ENCODE measurements around the gene RPH3AL. TPM values are rescaled to one million over a fixed set of nuclear protein-coding genes. Genes with fewer than 3 reads are reported as not detected.

Gene RPH3AL, protein sequence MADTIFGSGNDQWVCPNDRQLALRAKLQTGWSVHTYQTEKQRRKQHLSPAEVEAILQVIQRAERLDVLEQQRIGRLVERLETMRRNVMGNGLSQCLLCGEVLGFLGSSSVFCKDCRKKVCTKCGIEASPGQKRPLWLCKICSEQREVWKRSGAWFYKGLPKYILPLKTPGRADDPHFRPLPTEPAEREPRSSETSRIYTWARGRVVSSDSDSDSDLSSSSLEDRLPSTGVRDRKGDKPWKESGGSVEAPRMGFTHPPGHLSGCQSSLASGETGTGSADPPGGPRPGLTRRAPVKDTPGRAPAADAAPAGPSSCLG
- total RNA-seq, result 10 to 100 TPM; 45.1 to 89.1 (median 61.7) TPM
- polyA plus RNA-seq, result 10 to 100 TPM; 43.4 to 46.5 TPM

DNA sequence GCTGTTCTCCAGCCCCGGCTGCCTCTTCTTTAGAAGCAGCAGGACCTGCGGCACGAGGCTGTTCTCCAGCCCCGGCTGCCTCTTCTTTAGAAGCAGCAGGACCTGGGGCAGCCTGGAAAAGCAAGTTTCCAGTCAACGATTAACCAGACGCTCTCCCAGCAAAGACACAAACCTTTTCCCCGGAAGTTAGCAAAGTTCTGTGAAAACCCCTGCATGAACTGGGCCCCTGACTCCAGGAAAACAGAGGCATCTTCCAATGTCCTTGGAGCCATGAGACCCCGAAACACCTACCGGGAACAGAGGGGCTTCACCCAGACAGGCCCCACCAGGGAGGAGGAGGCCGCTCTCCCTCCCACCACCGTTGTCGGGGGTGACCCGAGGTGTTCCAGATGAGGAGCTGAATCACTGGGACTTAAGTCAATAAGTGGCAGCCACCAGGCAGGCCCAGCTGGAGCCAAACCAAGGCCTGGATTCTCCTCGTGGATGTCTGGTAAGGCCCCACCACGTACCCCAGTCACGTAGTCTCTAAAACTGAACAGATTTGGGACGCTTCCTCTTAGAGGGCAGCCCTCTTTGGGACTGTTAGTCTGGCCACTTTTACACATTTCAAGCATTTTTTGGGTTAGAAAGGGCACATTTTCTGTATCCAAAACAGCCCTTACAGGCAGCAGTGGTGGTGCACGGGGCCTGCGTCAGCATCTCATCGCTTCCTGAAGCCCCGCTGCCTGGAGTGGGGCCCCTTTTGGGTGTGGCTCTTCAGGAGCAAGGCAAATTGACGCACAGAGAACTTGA lies at the start of gene RPH3AL:
RPH3AL (minus strand) TSS at position 387 of the 792 bp plus-strand sequence. CDS start 25,264 bp downstream, outside the sequence.
- peak within 1 kb of the TSS in 3 of 4 donors; percentile 9 to 44 (median 21) for H3K4me3 ChIP-seq

DNA sequence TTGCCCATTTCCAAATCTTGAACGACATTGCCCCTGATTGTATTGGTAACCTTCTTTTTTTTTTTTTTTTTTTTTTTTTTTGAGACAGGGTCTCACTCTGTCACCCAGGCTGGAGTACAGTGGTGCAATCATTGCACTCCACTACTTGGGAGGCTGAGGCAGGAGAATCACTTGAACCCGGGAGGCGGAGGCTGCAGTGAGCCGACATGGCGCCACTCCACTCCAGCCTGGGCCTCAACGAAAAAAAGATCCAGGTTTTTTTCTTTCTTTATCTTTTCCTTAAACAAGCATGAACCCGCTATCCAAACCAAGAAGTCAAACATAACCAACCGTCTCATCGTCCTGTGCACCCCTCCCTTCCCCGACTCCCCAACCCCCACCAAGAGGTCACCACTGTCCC lies 47.6 kb upstream of the RPH3AL start:
- no peak for ATAC-seq
- TF ChIP-seq, protein P1, sequence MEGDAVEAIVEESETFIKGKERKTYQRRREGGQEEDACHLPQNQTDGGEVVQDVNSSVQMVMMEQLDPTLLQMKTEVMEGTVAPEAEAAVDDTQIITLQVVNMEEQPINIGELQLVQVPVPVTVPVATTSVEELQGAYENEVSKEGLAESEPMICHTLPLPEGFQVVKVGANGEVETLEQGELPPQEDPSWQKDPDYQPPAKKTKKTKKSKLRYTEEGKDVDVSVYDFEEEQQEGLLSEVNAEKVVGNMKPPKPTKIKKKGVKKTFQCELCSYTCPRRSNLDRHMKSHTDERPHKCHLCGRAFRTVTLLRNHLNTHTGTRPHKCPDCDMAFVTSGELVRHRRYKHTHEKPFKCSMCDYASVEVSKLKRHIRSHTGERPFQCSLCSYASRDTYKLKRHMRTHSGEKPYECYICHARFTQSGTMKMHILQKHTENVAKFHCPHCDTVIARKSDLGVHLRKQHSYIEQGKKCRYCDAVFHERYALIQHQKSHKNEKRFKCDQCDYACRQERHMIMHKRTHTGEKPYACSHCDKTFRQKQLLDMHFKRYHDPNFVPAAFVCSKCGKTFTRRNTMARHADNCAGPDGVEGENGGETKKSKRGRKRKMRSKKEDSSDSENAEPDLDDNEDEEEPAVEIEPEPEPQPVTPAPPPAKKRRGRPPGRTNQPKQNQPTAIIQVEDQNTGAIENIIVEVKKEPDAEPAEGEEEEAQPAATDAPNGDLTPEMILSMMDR (IDR thresholded peaks at IDR 0.05), result no peak
- Histone ChIP-seq H3K27ac (no peak overlapping the region), H3K4me1 (no peaks in the 10 kb centered on the region), H3K4me3 (no peak overlapping the region), H3K27me3 (no peaks in the 10 kb centered on the region), H3K9me3 (no peaks in the 10 kb centered on the region), H3K36me3 (no peaks in the 10 kb centered on the region)
- intact Hi-C loops (cut with DNase I), result no loop called here
- no peak for FAIRE-seq
- WGBS, 2 donors, result 47 to 51% methylated on average over 10 of the region's 10 CpGs
- no peak for DNase-seq

More for the DNA sequence above, at the start of gene RPH3AL:
- Histone ChIP-seq H3K27me3 (no peaks in the 10 kb centered on the region), H3K9me3 (no peaks in the 10 kb centered on the region), H3K36me3 (no peaks in the 10 kb centered on the region), H3K4me1 (peaks cover 55 to 69% (median 66%) of the 10 kb centered on the region in 3 donors), H3K27ac (peak within 1 kb of the TSS; percentile 85 to 95 (median 95))
- intact Hi-C loops (cut with DNase I), result no loop called here
- TF ChIP-seq, protein P1 (IDR thresholded peaks at IDR 0.05), result no peak
- DNase-seq (peak; percentile 82 to 91 (median 89)), ATAC-seq (peak; percentile 76 to 79 (median 78)), FAIRE-seq (no peak)
- 4 to 5% methylated on average over 22 of the region's 22 CpGs for WGBS, 2 donors

DNA sequence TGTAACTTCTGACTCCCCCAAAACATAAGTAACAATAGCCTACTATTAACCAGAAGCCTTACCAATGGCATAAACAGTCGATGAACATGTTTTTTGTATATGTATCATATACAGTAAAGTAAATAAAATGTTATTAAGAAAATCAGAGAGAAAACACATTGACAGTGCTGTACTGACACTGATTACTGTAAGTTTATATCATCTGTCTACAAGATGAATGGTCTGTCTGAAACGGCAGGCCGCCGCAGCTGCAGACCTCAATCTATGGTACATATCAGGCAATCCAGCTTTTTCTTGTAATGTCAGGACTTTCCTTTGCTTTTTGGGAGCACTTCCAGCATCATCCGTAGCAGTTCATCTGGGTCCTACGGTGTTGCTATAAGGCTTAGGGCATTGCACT lies 44.2 kb upstream of the RPH3AL start:
- no peak for FAIRE-seq
- WGBS, 2 donors, result 81 to 84% methylated on average over 6 of the region's 6 CpGs
- intact Hi-C loops (cut with DNase I), result no loop called here

DNA sequence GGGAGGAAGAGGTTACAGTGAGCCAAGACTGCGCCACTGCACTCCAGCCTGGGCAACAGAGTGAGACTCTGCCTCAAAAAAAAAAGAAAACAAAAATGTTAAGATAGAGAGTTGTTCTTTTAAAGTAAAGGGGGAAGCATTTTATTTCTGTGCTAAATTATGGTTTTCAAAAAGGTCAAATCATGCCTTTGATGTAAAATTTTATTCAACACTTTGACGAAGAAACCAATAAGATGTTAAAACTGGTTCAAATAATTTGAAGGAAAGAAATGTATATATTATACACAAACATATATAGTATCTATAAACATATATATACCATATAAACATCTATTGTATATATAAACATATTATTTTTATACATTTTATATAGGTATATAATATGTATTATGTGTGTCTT lies 43.4 kb upstream of the RPH3AL start:
- Histone ChIP-seq H3K4me3 (no peak overlapping the region), H3K36me3 (no peaks in the 10 kb centered on the region), H3K4me1 (no peaks in the 10 kb centered on the region), H3K27me3 (no peaks in the 10 kb centered on the region), H3K9me3 (no peaks in the 10 kb centered on the region), H3K27ac (no peak overlapping the region)
- ATAC-seq, result no peak
- TF ChIP-seq, protein P1 (IDR thresholded peaks at IDR 0.05), result no peak
- intact Hi-C loops (cut with DNase I), result no loop called here
- WGBS, 2 donors, result 94 to 95% methylated on average over 2 of the region's 2 CpGs
- DNase-seq, result no peak
- peak; percentile 5 for FAIRE-seq

More for the DNA sequence above, 44.2 kb upstream of the RPH3AL start:
- ATAC-seq, result no peak
- no peaks in the 10 kb centered on the region for H3K9me3 ChIP-seq
- TF ChIP-seq, protein P1 (IDR thresholded peaks at IDR 0.05), result no peak
- no peak overlapping the region for H3K4me3 ChIP-seq
- DNase-seq, result peak in 1 of 6 donors; percentile 2
- H3K27me3 ChIP-seq, result no peaks in the 10 kb centered on the region
- H3K27ac ChIP-seq, result no peak overlapping the region
- no peaks in the 10 kb centered on the region for H3K36me3 ChIP-seq
- no peaks in the 10 kb centered on the region for H3K4me1 ChIP-seq
